ENCODE measurements around the gene KCNE2. TPM values are rescaled to one million over a fixed set of nuclear protein-coding genes. Genes with fewer than 3 reads are reported as not detected.
"Not testable (repeated sequence)": the region's sequence is repeated elsewhere in the genome, so short reads cannot be mapped to it uniquely, and the experiment has no call there.

Gene KCNE2
- total RNA-seq, 2 donors from 2014 or later: not detected

GRCh38 chr21:34364921-34365320 lies 1.1 kb downstream of the KCNE2 start:
- no peak overlapping the region for H3K4me3 Mint-ChIP-seq
- H3K4me1 Mint-ChIP-seq: peaks cover 7% of the 10 kb centered on the region
- H3K27ac Mint-ChIP-seq: no peak overlapping the region
- H3K9me3 Mint-ChIP-seq: no peaks in the 10 kb centered on the region
- ATAC-seq (replicated peaks): no peak
- H3K36me3 Mint-ChIP-seq (ENCODE audit: low read depth): no peaks in the 10 kb centered on the region
- H3K27me3 Mint-ChIP-seq: peaks cover 13% of the 10 kb centered on the region

DNA sequence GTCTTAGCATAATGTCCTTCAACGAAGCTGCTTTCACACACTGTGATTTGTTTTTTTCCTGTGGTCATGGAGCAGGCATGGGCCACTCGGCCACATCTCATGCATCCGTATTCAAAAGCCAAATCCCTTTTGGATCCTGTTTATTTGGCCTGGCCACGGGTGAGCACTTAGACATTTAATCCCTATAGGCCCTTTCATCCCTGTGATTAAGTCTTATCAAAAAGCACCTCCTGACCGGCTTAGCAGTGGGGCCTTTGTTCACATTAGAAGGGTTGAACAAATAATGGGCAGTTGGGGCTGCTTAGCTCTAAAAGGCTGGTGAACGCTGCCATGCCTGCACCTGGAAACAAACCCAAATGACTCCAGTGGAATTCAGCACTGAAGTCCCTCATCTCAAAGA lies 2.0 kb downstream of the KCNE2 start:
- Mint-ChIP-seq H3K4me3 (no peak overlapping the region), H3K9me3 (no peaks in the 10 kb centered on the region), H3K27me3 (peaks cover 15% of the 10 kb centered on the region), H3K27ac (no peak overlapping the region), H3K36me3 (ENCODE audit: low read depth) (no peaks in the 10 kb centered on the region), H3K4me1 (peaks cover 7% of the 10 kb centered on the region)
- ATAC-seq (replicated peaks): no peak

DNA sequence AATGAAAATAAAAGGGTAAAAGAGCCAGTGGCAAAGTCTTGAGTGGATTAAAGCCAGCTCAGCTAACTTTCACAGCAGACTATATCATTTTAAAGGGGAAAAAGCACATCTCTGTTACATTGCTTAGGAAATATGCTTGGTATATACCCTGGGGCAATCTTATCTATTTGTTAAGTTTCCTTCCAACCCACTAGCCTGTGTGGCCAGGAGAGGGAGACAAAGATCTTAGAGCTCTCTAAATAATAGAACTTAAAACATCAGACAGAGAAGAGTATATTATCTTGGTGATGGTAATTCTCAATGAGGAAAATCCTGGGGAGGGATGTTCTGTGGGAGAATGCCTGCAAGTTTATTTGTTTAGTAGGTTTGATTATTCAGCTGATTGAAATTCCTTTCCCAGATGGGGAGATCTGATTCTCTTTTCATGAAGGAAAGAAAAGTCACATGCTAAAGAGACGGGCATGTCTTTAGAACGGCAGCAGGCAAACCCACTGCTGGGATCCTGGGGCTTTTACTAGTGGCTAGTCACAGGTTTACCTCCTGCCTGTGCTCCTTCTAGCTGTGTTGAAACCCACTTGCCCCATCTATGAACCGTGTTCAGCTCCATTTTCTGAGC lies 3.6 kb downstream of the KCNE2 start:
- no peak overlapping the region for H3K27ac Mint-ChIP-seq
- H3K27me3 Mint-ChIP-seq: peaks cover 14% of the 10 kb centered on the region
- no peaks in the 10 kb centered on the region for H3K36me3 Mint-ChIP-seq (ENCODE audit: low read depth)
- peak; percentile 71 for ATAC-seq (replicated peaks)
- H3K4me1 Mint-ChIP-seq: no peaks in the 10 kb centered on the region
- no peak overlapping the region for H3K4me3 Mint-ChIP-seq
- H3K9me3 Mint-ChIP-seq: no peaks in the 10 kb centered on the region

DNA sequence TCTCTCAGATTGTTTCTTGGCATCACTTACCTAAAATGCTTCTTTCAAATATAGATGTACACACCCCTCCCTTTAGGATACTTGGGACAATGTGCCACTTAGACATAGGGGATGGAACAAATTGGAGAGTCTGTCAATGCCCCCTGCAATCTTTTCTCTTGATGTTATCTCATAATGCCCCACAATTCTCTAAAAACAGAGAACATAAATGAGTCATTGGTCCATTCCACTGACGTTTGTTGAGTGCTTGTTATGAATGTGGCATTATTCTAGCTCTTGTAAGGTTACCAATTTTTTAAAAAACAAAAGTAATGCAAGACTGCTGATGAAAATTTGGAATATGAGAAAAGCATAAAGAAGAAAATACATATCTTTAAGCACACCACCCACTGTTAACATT lies 5.9 kb downstream of the KCNE2 start:
- no peak overlapping the region for H3K27ac Mint-ChIP-seq
- H3K27me3 Mint-ChIP-seq: peaks cover 14% of the 10 kb centered on the region
- H3K4me3 Mint-ChIP-seq: no peak overlapping the region
- H3K4me1 Mint-ChIP-seq: no peaks in the 10 kb centered on the region
- peak; percentile 57 for ATAC-seq (replicated peaks)
- no peaks in the 10 kb centered on the region for H3K36me3 Mint-ChIP-seq (ENCODE audit: low read depth)
- H3K9me3 Mint-ChIP-seq: no peaks in the 10 kb centered on the region

DNA sequence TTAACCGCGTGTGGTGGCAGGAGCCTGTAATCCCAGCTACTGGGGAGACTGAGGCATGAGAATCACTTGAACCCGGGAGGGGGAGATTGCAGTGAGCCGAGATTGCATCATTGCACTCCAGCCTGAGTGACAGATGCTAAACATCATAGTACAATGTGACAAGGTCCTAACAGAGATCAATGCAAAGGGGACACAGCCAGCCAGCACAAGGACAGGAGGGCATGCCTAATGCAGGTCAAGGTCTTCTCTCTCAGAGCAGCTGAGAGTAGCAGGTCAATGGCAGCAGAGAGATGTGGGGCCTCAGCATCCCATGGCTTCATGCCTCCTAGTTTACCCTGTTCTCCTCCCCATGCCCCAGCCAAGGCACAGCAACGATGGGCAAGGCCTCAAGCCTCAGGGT lies 8.5 kb downstream of the KCNE2 start:
- Mint-ChIP-seq H3K4me3 (no peak overlapping the region), H3K27me3 (peaks cover 14% of the 10 kb centered on the region), H3K9me3 (no peaks in the 10 kb centered on the region), H3K27ac (no peak overlapping the region), H3K4me1 (no peaks in the 10 kb centered on the region), H3K36me3 (ENCODE audit: low read depth) (no peaks in the 10 kb centered on the region)
- no peak for ATAC-seq (replicated peaks)

- not testable (repeated sequence) for H3K9me3 Mint-ChIP-seq; H3K36me3 Mint-ChIP-seq (ENCODE audit: low read depth); H3K4me1 Mint-ChIP-seq; H3K27me3 Mint-ChIP-seq; H3K27ac Mint-ChIP-seq; ATAC-seq (replicated peaks); H3K4me3 Mint-ChIP-seq
Observed at GRCh38 chr21:34374462-34374861, 10.7 kb downstream of the KCNE2 start.

DNA sequence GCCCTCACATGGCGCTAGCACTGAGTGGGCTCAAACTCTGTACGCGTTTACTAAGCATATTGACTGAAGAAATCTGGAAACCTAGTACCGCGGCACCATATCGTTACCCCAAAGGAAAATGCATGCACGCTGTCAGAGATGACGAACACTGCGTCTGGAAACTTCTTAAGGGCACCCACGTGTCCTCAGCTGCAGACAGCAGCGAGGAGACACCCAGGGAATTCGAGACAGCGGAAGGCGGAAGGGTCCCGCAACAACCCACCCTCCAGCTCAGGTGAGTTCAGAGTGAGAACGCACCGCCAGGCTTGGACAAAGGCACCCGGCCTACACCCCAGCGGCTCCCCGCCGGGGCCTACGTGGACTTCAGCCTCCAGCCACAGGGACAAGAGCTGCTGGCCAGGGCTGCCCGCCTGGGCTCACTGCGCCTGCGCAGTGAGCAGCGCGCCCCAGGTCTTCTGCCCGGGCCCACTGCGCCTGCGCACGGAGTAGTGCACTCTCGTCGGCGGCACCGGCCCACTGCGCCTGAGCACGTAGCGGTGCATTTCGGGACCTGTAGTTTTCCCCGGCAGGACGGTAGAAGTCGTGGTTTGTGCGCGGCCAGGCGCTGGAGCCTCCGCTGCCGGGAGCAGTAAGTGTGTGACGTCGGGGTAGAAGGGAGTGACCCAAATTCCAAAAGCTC lies 11.3 kb downstream of the KCNE2 start, which contains the start of gene SMIM11:
TSS of gene SMIM11 (plus strand) at position 568 of the 679 bp plus-strand sequence. CDS start 3,998 bp downstream, outside the sequence.
- not testable (repeated sequence) for H3K4me3 Mint-ChIP-seq; H3K4me1 Mint-ChIP-seq; H3K27ac Mint-ChIP-seq; H3K9me3 Mint-ChIP-seq; H3K27me3 Mint-ChIP-seq; H3K36me3 Mint-ChIP-seq (ENCODE audit: low read depth)
- ATAC-seq (replicated peaks): peak; percentile 96

DNA sequence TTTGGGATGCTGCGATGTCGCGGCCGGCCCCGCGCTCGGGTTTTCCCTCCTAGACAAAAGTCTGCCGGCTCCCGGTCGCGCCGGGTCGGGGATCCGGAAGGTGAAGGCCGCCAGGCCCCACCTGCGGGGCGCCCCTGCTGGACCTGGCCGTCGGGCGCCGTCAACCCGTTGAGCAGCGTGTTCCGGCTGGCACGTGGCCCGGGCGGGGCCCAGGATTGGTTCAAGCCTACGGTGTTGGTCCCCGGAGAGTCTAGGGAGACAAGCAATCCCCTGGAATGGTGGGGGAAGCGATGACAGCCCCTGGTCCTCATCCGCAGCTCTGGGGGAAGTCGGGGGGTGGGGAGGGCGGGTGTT lies 11.8 kb downstream of the KCNE2 start:
- not testable (repeated sequence) for H3K4me1 Mint-ChIP-seq; H3K36me3 Mint-ChIP-seq (ENCODE audit: low read depth); H3K4me3 Mint-ChIP-seq; H3K27ac Mint-ChIP-seq; H3K27me3 Mint-ChIP-seq; H3K9me3 Mint-ChIP-seq
- ATAC-seq (replicated peaks): peak; percentile 80

- not testable (repeated sequence) for H3K9me3 Mint-ChIP-seq; H3K4me1 Mint-ChIP-seq; H3K36me3 Mint-ChIP-seq (ENCODE audit: low read depth); ATAC-seq (replicated peaks); H3K27ac Mint-ChIP-seq; H3K27me3 Mint-ChIP-seq; H3K4me3 Mint-ChIP-seq
Observed at GRCh38 chr21:34383138-34383537, 19.3 kb downstream of the KCNE2 start.

GRCh38 chr21:34383724-34384415 lies 20.1 kb downstream of the KCNE2 start:
- not testable (repeated sequence) for H3K27me3 Mint-ChIP-seq; H3K27ac Mint-ChIP-seq; H3K4me1 Mint-ChIP-seq; H3K4me3 Mint-ChIP-seq; H3K9me3 Mint-ChIP-seq; H3K36me3 Mint-ChIP-seq (ENCODE audit: low read depth)
- ATAC-seq (replicated peaks): peak; percentile 96

DNA sequence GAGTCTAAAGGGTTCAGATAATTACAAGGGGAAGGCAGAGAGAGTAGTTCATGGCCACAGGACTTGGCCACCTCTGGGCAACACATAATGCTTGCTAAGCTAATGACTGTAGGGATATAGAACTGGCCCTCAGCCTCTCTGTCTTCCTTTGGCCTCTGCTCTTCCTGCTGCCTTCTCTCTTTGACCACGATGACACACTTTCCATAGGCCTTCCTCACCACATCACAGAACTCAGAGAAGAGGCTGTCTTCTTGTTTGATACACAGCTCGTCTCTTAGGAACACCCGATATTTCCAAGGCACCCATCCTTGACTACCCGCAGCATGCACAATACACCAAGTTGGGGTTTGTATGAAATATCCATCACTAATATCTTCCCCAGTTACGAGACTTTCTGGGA lies 36.7 kb downstream of the KCNE2 start:
- H3K4me1 Mint-ChIP-seq; H3K4me3 Mint-ChIP-seq; H3K27ac Mint-ChIP-seq; H3K27me3 Mint-ChIP-seq; H3K36me3 Mint-ChIP-seq (ENCODE audit: low read depth); H3K9me3 Mint-ChIP-seq: not testable (repeated sequence)
- peak; percentile 54 for ATAC-seq (replicated peaks)

- H3K36me3 Mint-ChIP-seq (ENCODE audit: low read depth); H3K4me1 Mint-ChIP-seq; H3K9me3 Mint-ChIP-seq; ATAC-seq (replicated peaks); H3K27ac Mint-ChIP-seq; H3K4me3 Mint-ChIP-seq; H3K27me3 Mint-ChIP-seq: not testable (repeated sequence)
Observed at GRCh38 chr21:34404742-34405141, 40.9 kb downstream of the KCNE2 start.

DNA sequence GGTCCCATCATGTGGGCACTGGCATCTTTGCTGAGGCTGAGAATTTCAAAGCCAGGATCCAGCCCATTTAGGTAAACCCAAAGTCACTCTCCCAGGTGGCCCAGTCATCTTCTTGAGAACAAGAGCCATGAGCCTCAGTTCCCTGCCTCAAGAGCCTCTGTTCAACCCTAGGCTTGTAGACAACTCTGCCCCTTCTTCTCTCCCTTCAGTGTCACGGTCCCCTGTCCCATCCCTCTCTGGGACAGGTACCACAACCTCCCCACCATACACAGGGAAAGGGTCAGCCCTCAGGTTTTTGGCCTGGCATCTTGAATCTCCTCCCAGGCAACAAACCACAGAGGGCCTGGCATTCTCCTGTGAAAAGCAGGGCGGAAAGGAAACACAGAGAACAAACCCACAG lies 41.9 kb downstream of the KCNE2 start:
- H3K36me3 Mint-ChIP-seq (ENCODE audit: low read depth); H3K4me3 Mint-ChIP-seq; H3K27ac Mint-ChIP-seq; ATAC-seq (replicated peaks); H3K9me3 Mint-ChIP-seq; H3K27me3 Mint-ChIP-seq; H3K4me1 Mint-ChIP-seq: not testable (repeated sequence)

DNA sequence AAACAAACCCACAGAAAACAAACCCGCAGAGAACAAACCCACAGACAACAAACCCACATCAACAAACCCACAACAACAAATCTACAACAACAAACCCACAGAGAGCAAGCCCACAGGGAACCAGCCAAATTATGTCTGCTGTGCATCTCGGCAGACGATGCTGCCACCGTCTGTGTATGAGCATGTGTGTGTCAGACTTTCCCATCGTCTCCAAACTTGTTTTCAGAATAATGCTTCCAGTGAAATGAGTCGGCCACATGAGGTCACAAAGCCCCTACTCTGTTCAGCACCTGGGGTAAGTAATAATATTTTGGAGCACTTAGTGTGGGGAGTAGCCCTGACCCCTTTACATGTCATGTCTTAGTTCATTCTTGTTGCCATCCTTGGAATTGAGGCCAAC lies 42.3 kb downstream of the KCNE2 start:
- H3K4me1 Mint-ChIP-seq; H3K27ac Mint-ChIP-seq; H3K27me3 Mint-ChIP-seq; H3K9me3 Mint-ChIP-seq; H3K36me3 Mint-ChIP-seq (ENCODE audit: low read depth); H3K4me3 Mint-ChIP-seq: not testable (repeated sequence)
- peak; percentile 62 for ATAC-seq (replicated peaks)

DNA sequence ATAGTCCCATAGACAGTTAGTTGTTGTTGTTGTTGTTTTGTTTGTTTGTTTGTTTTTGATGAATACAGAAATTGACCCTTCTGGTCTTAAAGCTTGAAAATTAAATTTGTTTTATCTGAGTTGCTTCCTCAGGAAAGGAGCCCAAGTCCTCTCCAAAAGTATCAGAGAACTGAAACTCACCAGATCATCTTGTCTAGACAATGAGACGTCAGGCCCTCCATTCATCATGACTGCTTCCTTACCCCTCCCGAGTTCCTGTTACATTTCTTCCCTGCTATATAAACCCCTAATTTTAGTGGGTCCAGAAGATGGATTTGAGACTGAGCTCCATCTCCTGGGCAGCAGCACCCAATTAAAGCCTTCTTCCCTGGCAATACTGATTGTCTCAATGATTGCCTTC lies 42.9 kb downstream of the KCNE2 start:
- not testable (repeated sequence) for H3K9me3 Mint-ChIP-seq; H3K36me3 Mint-ChIP-seq (ENCODE audit: low read depth); H3K4me3 Mint-ChIP-seq; H3K4me1 Mint-ChIP-seq; H3K27ac Mint-ChIP-seq; ATAC-seq (replicated peaks); H3K27me3 Mint-ChIP-seq

Measured in activated T-helper 17 cell treated with anti-CD3 and anti-CD28 coated beads, Interleukin-2, amount 50 U/mL, for 72 hours (primary cell).